ENCODE measurements around the gene AOC1. TPM values are rescaled to one million over a fixed set of nuclear protein-coding genes. Genes with fewer than 3 reads are reported as not detected.

The AOC1 gene
- total RNA-seq, 1 experiment from 2014 or later = not detected

DNA sequence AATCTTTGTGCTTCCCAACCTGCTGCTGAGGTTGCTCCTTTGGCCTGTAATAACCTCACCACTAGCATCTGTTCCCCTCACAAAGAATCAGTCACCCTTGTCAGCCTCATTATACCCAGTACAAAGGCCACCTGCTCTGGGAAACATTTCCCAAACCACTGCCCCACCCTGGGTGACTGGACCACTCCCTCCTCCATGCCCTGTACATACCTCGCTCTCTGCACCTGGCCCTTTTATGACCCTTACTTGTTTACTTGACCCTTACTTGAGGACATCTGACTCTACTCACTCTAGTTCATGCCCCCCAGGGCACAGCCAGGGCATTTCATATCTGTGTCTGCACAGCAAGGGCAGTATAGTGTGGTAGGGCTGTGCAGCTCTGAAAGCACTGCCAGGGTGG lies 21.4 kb upstream of the AOC1 start:
- no peak for DNase-seq (ENCODE audit: extremely low read depth, low read depth)

DNA sequence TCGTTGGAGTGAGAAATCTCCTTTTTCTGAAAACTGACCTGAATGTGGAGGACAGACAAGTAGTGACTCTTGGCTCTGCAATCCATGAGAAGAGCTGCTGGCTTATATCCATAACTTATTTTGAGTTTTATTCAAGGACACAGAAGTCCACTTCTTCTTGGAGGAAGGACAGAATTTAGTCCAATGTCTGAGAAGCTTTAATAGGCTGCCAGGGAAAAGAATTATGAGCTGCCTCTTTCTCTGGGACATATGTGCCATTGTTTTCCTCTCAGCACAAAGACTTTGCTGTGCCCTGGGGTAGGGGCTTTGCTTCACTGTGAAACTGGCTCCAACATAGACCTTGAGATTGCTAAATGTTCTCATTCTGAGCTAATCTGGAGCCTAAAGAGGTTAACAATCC lies 20.5 kb upstream of the AOC1 start:
- DNase-seq (ENCODE audit: extremely low read depth, low read depth) = no peak

DNA sequence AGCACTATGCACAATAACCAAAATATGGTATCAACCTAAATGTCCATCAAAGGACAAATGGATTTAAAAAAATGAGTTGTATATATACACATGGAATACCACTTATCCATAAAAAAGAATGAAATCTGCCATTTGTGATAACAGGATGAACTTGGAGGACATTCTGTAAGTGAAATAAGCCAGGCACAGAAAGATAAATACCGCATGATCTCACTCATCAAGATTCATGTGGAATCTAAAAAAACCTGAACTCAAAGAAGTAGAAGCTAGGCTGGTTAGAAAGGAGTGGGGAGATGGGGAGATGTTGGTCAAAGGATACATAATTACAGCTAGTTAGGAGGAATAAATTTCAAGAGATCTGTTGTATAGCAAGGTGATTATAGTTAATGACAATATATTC lies 17.3 kb upstream of the AOC1 start:
- no peak for DNase-seq (ENCODE audit: extremely low read depth, low read depth)

DNA sequence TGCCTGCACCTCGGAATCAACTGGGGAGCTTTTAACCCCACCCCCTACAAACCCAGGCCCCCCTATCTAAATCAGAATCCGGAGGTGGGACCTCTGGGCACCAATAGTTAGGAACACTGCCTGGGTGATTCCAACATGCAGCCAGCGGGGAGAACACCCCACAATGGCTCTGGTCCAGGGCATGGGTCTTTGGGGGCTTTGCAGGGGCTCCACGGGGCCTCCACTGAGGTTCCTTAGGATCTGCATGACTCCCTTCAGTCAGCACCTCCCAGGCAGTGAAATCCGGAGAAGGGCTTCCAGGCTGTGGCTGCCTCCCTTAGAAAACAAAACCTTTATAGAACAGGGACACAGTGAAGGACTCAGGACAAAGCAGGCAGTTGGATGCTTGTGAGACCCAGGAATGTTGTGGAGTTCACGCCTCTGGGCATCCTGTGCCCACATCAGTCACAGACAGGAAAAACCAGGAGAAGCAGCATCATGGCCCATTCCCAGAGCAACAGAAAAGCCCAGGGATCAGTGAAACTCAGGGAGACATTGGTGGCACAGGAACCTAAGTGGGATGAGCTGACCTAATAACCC lies 16.5 kb upstream of the AOC1 start:
- DNase-seq (ENCODE audit: extremely low read depth, low read depth) = no peak

DNA sequence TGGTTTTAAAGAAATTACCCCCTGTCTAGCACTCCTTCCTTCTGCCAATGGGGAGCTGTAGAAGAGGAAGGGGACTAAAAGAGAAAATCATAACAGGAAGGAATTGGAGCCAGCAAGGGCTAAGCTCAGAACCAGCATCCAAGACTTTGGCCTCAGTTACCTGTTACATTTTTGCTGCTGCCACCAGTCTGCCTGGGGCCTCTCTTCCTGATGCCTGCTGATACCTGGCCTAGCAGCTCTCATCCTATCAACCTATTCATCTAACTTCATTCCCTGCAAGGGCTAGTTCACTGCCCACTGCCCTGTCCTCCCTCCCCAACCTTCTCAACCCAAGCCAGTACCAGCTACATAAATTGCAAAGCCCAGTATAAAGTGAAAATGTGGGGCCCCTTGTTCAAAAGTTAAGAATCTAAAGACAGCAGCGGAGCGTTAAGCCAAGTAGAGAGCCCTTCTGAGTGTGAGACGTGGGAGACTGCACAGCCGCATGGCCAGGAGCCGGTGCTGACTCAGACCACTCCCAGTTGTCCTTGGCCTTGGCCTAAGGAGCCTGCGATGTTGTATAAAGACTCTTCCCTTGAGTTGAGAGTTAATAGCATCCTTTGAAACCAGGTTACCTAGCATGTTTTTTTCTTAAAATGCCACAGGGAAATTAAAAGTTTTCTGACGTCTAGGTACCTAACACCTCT lies 13.2 kb upstream of the AOC1 start:
- no peak for DNase-seq (ENCODE audit: extremely low read depth, low read depth)

DNA sequence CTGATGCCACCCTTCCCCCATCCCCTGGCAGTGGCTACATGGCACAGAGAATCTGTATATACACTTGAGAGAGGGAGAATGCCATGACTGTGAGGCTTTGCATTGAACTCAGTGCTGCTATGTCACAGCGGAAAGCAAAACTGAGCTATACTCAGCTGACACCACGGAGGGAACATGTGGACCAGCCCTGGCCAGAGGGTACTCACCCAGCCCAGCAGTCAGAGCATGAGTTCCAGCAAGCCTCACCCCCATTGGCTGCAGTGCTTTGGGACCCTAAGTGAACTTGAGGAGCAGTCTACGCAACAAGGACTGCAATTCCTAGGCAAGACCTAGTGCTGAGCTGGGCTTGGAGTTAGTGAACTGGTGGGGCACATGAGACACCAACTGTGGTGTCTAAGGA lies 10.3 kb upstream of the AOC1 start:
- no peak for DNase-seq (ENCODE audit: extremely low read depth, low read depth)

DNA sequence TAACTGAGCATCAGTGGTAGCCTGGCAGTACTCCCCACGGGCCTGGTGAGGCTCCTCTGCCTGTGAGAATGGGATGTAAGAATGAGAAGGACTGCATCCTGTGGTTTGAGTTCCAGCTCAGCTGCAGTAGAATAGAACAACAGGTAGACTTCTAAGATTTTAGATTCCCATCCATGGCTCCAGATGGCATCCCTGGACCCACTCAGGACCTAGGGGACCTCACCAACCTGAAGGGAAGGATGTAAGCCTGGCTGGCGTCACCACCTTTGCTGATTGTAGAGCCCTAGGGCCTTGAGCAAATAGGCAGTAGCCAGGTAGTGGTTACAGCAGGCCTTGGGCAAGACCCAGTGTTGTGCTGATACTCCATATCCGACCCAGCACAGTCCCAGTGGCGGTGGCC lies 9.6 kb upstream of the AOC1 start:
- no peak for DNase-seq (ENCODE audit: extremely low read depth, low read depth)

DNA sequence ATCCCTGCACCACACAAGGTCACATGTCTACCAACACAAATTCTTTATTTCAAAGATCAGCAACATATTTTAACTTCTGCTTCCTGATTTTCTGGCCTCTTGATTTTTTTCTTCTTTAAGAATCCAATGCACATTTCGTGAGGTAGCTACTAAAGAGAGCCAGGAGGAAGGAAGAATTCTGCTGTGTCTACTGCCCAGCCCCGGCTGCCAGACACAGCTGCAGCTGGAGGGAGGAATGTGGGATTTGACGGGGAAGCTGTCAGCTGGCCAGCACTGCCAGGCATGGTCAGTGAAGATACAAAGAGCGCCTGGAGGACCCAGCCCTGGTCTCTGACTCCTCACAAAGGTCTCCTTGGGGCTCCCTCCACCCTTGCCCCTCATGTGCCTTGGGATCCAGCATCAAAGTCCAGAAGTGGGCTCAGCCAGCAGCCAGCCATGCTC lies 6.9 kb upstream of the AOC1 start:
- no peak for DNase-seq (ENCODE audit: extremely low read depth, low read depth)

DNA sequence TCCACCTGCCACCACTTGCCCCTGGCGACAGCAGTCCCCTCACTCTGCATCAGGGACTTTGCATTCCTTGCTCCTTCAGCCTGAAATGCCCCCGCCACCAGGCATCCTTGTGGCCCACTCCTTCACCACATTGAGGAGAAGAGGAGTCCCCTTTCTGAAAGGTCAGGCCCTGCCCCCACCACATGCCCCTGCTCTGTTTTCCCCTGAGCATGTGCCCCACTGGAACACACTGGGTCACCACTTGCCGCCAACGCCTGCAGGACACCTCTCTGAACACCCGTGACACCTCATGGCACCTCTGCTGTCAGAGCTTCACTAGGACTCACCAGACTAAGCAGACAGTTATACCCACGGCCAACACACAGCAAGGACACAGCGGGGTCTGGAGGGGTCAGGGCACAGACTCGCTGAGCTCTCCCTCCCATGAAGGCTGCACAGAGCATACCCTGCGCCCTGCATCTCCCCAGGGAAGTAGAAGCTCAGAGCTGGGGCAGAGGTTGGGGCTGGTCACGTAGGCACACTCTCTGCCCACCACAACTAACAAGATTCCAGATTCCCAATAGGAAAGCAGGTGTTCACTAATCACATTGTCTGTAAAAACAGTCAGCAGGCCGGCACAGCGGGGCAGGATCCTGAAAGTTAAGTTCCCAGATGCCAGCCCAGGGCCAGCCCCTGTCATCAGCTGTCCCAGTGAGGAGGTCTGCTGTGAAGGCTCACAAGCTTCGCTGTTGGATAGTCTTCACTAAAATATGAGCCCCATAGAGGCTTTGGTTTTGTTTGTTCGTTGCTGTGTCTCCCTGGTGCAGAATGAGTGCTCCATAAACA lies 5.8 kb upstream of the AOC1 start:
- no peak for DNase-seq (ENCODE audit: extremely low read depth, low read depth)

DNA sequence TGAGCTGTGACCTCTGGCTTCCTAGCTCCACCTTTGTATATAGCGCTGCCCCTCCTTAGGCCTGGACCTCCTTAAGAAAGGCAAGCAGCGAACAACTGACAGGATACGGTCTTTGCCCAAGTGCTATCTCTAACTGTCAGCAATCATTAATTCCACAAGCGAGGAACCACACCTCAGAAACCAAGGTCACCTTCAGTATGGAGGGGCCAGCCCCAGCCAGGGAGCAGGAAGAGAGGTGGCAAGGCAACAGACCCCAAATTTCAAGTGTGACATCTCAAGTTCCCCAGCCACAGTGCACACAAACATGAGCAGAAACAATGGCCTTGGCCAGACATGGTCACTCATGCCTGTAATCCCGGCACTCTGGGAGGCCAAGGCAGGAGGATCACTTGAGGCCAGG lies 4.8 kb upstream of the AOC1 start:
- DNase-seq (ENCODE audit: extremely low read depth, low read depth) = no peak

DNA sequence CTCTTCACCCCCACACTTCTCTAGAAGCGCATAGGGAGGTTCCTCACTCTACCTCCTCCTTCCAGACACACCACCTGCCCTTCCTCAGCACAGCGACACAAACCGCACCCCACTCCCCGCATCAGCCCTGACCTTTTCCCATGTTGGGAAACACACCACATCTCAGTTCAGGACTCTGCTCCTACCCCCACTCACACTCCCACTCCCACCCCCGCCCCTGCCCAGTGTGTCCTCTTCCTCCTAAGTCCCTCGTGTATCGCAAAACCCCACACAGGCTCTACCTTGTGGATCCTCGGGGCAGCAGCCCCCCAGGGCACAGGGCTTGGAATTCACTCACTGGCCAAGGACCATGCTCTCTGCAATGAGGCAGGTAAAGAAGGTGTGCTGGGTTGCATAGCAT lies 4.2 kb upstream of the AOC1 start:
- DNase-seq (ENCODE audit: extremely low read depth, low read depth) = no peak

DNA sequence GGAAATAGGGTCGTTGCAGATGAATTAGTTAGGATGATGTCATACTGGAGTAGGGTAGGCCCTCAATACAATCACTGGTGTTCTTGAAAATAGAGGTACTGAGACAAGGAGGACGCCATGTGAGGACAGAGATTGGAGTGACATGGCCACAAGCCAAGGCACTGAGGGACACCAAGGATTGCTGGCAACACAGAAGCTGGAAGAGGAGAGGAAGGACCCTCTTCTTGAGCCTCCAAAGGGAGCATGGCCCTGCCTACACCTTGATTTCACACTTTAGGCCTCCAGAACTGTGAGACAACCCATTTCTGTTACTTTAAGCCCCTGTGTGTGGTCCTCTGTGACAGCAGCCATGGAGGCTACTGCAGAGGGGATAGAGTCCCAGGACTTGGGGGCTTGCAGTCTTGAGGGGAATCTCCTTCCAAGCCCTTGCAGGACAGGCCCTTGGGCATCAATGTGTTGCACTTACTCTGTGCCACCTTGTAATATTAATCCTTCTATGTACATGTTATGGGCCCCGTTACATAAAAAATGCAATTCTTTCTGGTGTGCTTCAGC lies 3.7 kb upstream of the AOC1 start:
- no peak for DNase-seq (ENCODE audit: extremely low read depth, low read depth)

DNA sequence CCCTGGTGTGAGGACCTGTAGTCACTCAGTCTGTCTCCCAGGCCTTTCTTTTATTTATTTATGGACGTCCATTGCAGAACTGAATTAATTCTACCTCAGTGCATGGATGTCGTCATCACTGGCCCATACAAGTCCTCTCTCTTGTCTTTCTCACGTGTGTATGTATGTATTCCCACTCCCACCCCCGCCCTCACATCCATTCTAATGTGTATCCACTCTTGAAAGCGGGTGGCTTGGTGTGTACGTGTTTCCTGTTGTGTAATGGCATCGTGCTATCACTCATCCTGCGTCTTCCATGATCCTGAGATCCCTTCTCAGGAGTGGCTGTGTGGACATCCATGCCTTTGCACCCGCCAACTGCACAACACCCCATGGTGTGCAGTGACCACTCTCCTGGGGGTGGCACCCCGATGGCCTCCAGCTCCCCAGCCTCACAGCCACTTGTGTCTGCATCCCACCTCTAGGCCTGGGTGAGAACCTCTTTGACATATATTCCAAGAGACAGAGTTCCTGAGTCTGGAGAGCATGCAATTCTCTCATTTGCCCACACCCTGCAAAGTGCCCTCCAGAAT lies 3.0 kb upstream of the AOC1 start:
- no peak for DNase-seq (ENCODE audit: extremely low read depth, low read depth)

DNA sequence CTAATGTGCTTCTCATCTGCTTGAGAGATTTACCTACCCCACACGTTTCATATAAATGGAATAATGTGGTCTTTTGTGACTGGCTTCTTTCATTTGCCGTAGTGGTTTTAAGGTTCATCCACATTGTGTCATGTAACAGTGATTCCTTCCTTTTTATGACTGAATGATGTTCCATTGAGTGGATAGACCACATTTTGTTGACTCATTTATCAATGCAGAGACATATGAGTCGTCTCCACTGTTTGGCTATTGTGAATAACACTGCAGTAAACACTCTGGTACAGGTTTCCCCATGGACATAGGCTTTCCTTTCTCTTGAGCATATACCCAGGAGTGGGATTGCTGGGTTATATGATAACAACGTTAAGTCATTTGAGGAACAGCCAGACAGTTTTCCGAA lies 2.0 kb upstream of the AOC1 start:
- DNase-seq (ENCODE audit: extremely low read depth, low read depth) = no peak

DNA sequence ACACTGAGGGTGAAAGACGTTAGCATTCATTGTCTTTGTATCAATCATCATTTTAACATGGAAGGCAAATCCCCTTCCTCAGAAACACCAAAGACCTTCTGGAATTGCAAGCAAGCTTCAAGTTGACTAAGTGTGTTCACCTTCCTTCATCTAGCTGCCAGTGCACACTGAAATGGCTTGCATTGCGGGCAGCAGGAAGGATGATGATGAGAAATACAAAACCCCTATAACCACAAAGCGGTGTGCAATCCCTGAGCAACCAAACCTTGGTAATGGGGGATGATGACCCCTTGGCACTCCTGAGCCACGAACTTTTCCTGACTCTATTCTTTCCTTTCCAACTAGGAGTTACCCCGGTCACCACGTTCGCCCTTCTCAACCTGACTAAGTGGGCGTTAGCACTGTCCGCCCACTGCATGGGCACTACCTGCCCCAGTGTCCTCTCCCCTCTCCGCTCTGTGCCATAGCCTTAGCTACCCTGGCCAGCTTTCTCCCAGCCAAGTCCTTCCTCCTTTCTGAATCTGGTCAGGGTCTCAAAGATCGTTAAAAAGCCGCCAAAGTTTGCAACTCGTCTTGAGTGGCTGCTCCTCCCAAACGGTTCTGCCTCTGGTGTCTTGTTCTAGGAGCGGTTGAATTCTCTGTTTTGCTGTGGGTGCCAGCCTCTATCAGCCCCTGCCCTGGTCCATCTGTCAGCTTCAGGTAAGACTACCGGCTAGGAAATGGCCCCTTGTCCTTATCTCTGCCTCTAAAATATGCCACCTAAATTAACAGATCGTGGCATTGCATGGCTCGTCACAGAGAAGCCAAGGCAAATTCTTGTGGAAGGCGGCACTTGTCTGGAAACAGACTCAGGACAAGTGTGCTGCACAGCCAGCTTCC lies 586 bp upstream of the AOC1 start:
- DNase-seq (ENCODE audit: extremely low read depth, low read depth) = no peak

DNA sequence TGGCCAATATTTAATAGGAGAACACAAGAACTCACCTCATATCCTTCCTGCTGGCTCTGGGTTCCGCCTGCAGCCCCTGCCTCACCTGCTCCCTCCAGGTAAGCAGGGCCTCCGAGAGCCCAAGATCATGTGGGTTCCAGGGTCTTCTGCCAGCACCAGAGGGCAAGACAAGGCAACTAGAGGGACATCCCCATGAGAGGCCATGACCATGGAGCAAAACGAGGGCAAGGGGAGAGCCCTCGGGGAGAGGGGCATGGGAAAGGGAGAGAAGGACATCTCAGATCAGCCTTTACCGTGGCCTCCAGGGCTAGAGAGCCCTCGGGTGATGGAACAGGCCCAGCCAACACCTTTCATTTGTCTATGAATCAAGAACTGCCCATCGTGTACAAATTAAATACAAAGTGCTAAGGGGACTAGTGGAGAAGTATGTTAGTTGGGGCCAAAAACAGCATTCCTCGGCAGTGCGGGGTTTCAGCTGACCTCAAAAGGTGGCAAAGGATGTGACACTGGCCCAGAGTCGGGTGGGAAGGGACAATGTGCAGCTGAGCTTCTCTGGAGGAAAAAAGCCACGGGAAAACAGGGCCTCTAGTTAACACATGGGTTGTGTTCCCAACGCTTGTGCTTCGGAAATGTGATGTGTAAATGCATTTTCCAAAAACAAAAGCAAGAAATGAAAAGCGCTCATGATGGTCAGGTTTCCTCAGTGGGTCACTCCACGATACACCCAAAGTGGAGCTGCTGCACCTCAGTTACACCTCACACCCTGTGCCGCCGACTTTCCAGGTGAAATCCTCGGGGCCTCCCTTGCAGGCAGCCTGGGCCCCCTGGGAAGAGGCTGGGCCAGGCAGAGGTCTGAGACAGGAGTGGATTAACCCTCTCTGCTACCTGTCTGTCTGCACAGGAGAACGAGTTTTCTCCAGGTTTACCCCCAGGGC lies 2.0 kb downstream of the AOC1 start:
- DNase-seq (ENCODE audit: extremely low read depth, low read depth) = no peak

DNA sequence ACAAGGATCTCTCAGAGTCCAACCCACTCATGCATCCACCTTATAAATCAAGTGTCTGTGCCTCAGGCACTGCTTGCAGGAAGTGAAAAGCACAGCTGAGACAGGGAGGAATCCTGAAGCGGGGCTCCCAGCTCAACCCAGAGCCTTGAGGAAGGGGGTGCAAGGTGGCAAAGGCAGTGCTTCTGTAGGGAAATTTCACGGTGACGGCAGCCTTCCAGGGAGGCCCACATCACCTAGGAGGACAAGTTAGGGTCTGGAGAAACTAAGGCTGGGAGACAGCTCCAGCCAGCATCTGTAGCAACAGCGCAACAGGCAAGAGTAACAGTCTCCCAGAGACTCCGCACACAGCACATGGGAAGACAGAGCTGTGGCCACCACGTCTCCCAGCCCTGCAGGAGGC lies 2.7 kb downstream of the AOC1 start:
- no peak for DNase-seq (ENCODE audit: extremely low read depth, low read depth)

DNA sequence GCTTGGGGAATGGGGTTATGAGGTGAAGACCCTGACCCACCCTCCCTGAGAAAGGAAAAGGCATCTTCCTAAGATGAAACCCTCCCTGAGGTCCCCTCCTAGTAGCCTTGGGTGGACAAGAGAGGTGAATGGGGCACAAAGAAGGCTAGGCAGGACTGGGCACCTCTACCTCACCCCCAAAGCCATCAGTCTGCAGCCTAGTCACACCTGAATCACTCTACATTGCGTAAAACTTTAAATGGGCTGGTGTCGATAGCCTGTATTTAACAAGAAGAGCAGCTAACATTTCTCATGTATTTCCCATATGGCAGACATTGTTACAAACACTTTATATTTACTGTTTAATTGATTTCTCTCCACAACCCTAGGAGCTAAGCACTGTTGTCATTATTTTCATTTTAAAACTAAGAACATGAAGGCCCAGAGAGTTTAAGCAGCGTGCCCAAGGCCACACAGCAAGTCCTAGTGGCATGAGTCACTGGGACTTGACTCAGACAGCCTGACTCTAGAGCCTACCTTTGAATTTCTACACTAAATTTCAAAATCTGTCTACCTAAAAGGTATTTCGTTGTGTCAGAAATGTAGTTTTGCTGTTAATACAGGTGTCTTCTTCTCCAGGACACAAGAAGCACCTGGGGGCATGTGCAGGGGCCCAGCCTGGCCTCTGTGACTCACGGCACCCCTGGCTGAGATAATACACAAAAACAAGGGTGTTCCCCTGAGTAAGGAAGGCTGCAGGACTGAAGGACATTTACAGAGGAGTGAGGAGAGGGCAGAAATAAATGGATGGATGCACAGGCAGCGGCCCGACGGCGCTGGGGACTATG lies 3.4 kb downstream of the AOC1 start:
- no peak for DNase-seq (ENCODE audit: extremely low read depth, low read depth)
